ENCODE results near the gene ACP1.

GRCh38 chr2:271917-272316 lies 7.2 kb downstream of the ACP1 start:
- TF ChIP-seq CTCF (IDR thresholded peaks at IDR 0.05) (no peak), EZH2phosphoT487 (IDR thresholded peaks at IDR 0.05) (no peak)
